M059J (cell line): ENCODE results near the gene TROAP. TPM values are rescaled to one million over a fixed set of nuclear protein-coding genes. Genes with fewer than 3 reads are reported as not detected.

Experiments
- DNase-seq: peaks from one replicate; pipeline ENCODE4 v3.0.0-alpha.2; 2012; ENCODE audit warnings: low read depth
- total RNA-seq: library from RNA; depleted of rRNA; stranded (reverse); fragments of >200 nt; shearing (Covaris generic); gene quantifications from 2 replicates; pipeline ENCODE4 v1.2.3, GENCODE V29; 2014

The TROAP gene
- total RNA-seq, 1 experiment from 2014 or later, result 31.3 TPM

GRCh38 chr12:49342066-49342913, 19.2 kb downstream of the TROAP start:
- DNase-seq, result peak; percentile 82

GRCh38 chr12:49342914-49343731, 20.1 kb downstream of the TROAP start:
- no peak for DNase-seq

- DNase-seq, result no peak
These were observed 21.5 kb downstream of the TROAP start for GRCh38 chr12:49344486-49345050.

GRCh38 chr12:49345051-49345824, 22.2 kb downstream of the TROAP start:
- DNase-seq, result no peak

- DNase-seq, result no peak
These were observed 23.0 kb downstream of the TROAP start for GRCh38 chr12:49345825-49346658.

GRCh38 chr12:49346659-49347310, 23.7 kb downstream of the TROAP start, which contains the start of gene DNAJC22:
DNAJC22 (plus strand) TSS chr12:49346888; CDS start chr12:49348873, 1,985 bp downstream.
- DNase-seq, result no peak

- DNase-seq, result peak; percentile 93
These were observed 24.5 kb downstream of the TROAP start for GRCh38 chr12:49347311-49348193.

- no peak for DNase-seq
These were observed 25.7 kb downstream of the TROAP start for GRCh38 chr12:49348781-49349180.

- DNase-seq, result no peak
These were observed 26.2 kb downstream of the TROAP start for GRCh38 chr12:49349266-49349665.

GRCh38 chr12:49352351-49352750, 29.3 kb downstream of the TROAP start:
- DNase-seq, result no peak

- no peak for DNase-seq
These were observed 32.9 kb downstream of the TROAP start for GRCh38 chr12:49355913-49356312.

- DNase-seq, result peak; percentile 58
These were observed 34.1 kb downstream of the TROAP start for GRCh38 chr12:49357103-49357678.

- DNase-seq, result peak; percentile 64
These were observed 35.6 kb downstream of the TROAP start for GRCh38 chr12:49358483-49359141.

GRCh38 chr12:49359671-49360070, 36.6 kb downstream of the TROAP start:
- DNase-seq, result no peak

GRCh38 chr12:49362077-49362476, 39.0 kb downstream of the TROAP start:
- no peak for DNase-seq

- DNase-seq, result peak; percentile 81
These were observed 41.9 kb downstream of the TROAP start for GRCh38 chr12:49364989-49365388.

- peak; percentile 93 for DNase-seq
These were observed 42.5 kb downstream of the TROAP start for GRCh38 chr12:49365542-49365941.

GRCh38 chr12:49366096-49366651, 43.1 kb downstream of the TROAP start:
- DNase-seq, result no peak
